Lower leg skin (tissue), 4 donors: Measurements from ENCODE around the gene WHRN. TPM values are rescaled to one million over a fixed set of nuclear protein-coding genes. Genes with fewer than 3 reads are reported as not detected.

Experiments
- DNase-seq, 2 donors: peaks; one replicate each; pipeline ENCODE4 v3.0.0-alpha.2; 2019; ENCODE audit warnings: low spot score in 2 of 2
- H3K4me3 ChIP-seq: fragments of 200-600 bp; sonication (generic); 2 replicates; pipeline ENCODE4 v1.5.1; 2017; ENCODE audit warnings: mild to moderate bottlenecking, low read depth; ENCODE audit not compliant: poor library complexity, severe bottlenecking
- CTCF ChIP-seq, 3 donors: fragments of 450-650 bp; IDR thresholded peaks; one replicate each; pipeline ENCODE4 v1.5.1; 2016; ENCODE audit warnings: antibody characterized with exemption in 3 of 3, mild to moderate bottlenecking in 3 of 3, moderate library complexity in 2 of 3
- POLR2A ChIP-seq, 2 donors: fragments of 450-650 bp; IDR thresholded peaks; one replicate each; pipeline ENCODE4 v1.6.1; 2016 to 2017; ENCODE audit warnings: antibody characterized with exemption in 2 of 2, mild to moderate bottlenecking in 1 of 2, moderate library complexity in 1 of 2
- WGBS, 2 donors: methylation state at CpG; one replicate each; pipeline ENCODE4 v1.1.5; 2018; 5-methylcytosine and 5-hydroxymethylcytosine counted together
- intact Hi-C: fragments of 100-400 bp; cut with DNase I; formaldehyde crosslinking; loops from one replicate; pipeline ENCODE4 v1.15.0; 2023; ENCODE audit warnings: low total_unique reads
- total RNA-seq, 4 donors: library from RNA; depleted of rRNA; stranded (reverse); fragments of >200 nt; gene quantifications; one replicate each; pipeline ENCODE4 v1.1.0, GENCODE V29; 2016

The WHRN gene
- total RNA-seq, 4 donors from 2014 or later: 8.7 to 15.0 (median 10.5) TPM

GRCh38 chr9:114388357-114388682, 117.0 kb downstream of the WHRN start:
- 59 to 71% methylated on average over 9 of the region's 9 CpGs for WGBS, 2 donors
- no peak for TF ChIP-seq POLR2A (IDR thresholded peaks at IDR 0.05)
- TF ChIP-seq CTCF (IDR thresholded peaks at IDR 0.05): no peak
- no peak for DNase-seq
- no peak overlapping the region for H3K4me3 ChIP-seq
- intact Hi-C loops: no loop called here

- TF ChIP-seq CTCF (IDR thresholded peaks at IDR 0.05) (no peak), POLR2A (IDR thresholded peaks at IDR 0.05) (peak in 1 of 2 donors; percentile 25)
- WGBS, 2 donors: 24 to 39% methylated on average over 25 of the region's 25 CpGs
- DNase-seq: peak; percentile 73 to 96
- intact Hi-C loops: no loop called here
- peak within 1 kb of the TSS; percentile 28 for H3K4me3 ChIP-seq
These were observed 117.5 kb downstream of the WHRN start, which contains the start of gene AKNA for GRCh38 chr9:114387680-114388356. Gene AKNA (minus strand): TSS chr9:114387982. CDS start chr9:114381333, 6,649 bp downstream.

- TF ChIP-seq CTCF (IDR thresholded peaks at IDR 0.05) (no peak), POLR2A (IDR thresholded peaks at IDR 0.05) (no peak)
- DNase-seq: no peak
- H3K4me3 ChIP-seq: peak overlapping the region; percentile 28
- 26 to 38% methylated on average over 17 to 18 of the region's 18 CpGs for whole genome bisulfite sequencing, 2 donors
- intact Hi-C loops: no loop called here
These were observed 118.2 kb downstream of the WHRN start for GRCh38 chr9:114386886-114387679.

- intact Hi-C loops: no loop called here
- no peak for TF ChIP-seq CTCF (IDR thresholded peaks at IDR 0.05)
- no peak for TF ChIP-seq POLR2A (IDR thresholded peaks at IDR 0.05)
- no peak for DNase-seq
- H3K4me3 ChIP-seq: peak overlapping the region; percentile 28
- WGBS, 2 donors: 45 to 52% methylated on average over 10 of the region's 10 CpGs
These were observed 118.8 kb downstream of the WHRN start for GRCh38 chr9:114386361-114386885.

- TF ChIP-seq CTCF (IDR thresholded peaks at IDR 0.05) (no peak), POLR2A (IDR thresholded peaks at IDR 0.05) (no peak)
- H3K4me3 ChIP-seq: no peak overlapping the region
- intact Hi-C loops: no loop called here
- peak; percentile 81 to 93 for DNase-seq
- WGBS, 2 donors: 28 to 43% methylated on average over 11 of the region's 11 CpGs
These were observed 119.7 kb downstream of the WHRN start for GRCh38 chr9:114385397-114386181.
